ENCODE measurements around the gene WNT9A. TPM values are rescaled to one million over a fixed set of nuclear protein-coding genes. Genes with fewer than 3 reads are reported as not detected.

WNT9A gene
- total RNA-seq, 1 experiment from 2014 or later: 1.5 TPM

- H3K9me3 Mint-ChIP-seq: no peaks in the 10 kb centered on the region
- H3K27ac Mint-ChIP-seq: no peak overlapping the region
- TF ChIP-seq CREB1 (CRISPR knock-in tag; IDR thresholded peaks at IDR 0.05) (no peak), ZNF416 (CRISPR knock-in tag; IDR thresholded peaks at IDR 0.05) (no peak), ZNF219 (CRISPR knock-in tag; IDR thresholded peaks at IDR 0.05; ENCODE audit: borderline replicate concordance) (no peak), ZBTB43 (CRISPR knock-in tag; IDR thresholded peaks at IDR 0.05) (no peak)
- no peaks in the 10 kb centered on the region for H3K36me3 Mint-ChIP-seq
- CTCF ChIA-PET: interaction anchor here (1.3 to 1.6 kb wide), 2 partner anchors 12 to 57 kb away, joined by 4 to 5 read pairs; no protein-coding TSS in a partner anchor
- peaks cover 6% of the 10 kb centered on the region; the same call in 1 of the 2 replicates for H3K4me1 Mint-ChIP-seq
- POLR2A ChIA-PET: no interaction called here
- H3K4me3 Mint-ChIP-seq: no peak overlapping the region
- DNase-seq (ENCODE audit: low spot score) (peak; percentile 4), ATAC-seq (no peak)
- H3K27me3 Mint-ChIP-seq (ENCODE audit: low read depth): no peaks in the 10 kb centered on the region
Observed at GRCh38 chr1:227896710-227897655, 50.7 kb downstream of the WNT9A start.

- no peaks in the 10 kb centered on the region for H3K9me3 Mint-ChIP-seq
- TF ChIP-seq IRF1 (CRISPR knock-in tag; IDR thresholded peaks at IDR 0.05) (no peak), TEAD1 (CRISPR knock-in tag; IDR thresholded peaks at IDR 0.05) (no peak), AFF4 (CRISPR knock-in tag; IDR thresholded peaks at IDR 0.05; ENCODE audit: borderline replicate concordance) (no peak), NFYB (CRISPR knock-in tag; conservative IDR thresholded peaks at IDR 0.05; ENCODE audit: low read depth) (no peak)
- H3K27me3 Mint-ChIP-seq (ENCODE audit: low read depth): no peaks in the 10 kb centered on the region
- ChIA-PET CTCF (interaction anchor here (1.3 to 1.6 kb wide), 2 partner anchors 11 to 58 kb away, joined by 4 to 5 read pairs; no protein-coding TSS in a partner anchor), POLR2A (no interaction called here)
- peaks cover 6% of the 10 kb centered on the region; the same call in 1 of the 2 replicates for H3K4me1 Mint-ChIP-seq
- peak; percentile 38 for DNase-seq (ENCODE audit: low spot score)
- H3K27ac Mint-ChIP-seq: no peak overlapping the region
- H3K36me3 Mint-ChIP-seq: no peaks in the 10 kb centered on the region
- peak; percentile 50 for ATAC-seq
- no peak overlapping the region for H3K4me3 Mint-ChIP-seq
Observed at GRCh38 chr1:227895828-227896685, 51.7 kb downstream of the WNT9A start.

GRCh38 chr1:227894831-227895451 lies 52.8 kb downstream of the WNT9A start:
- POLR2A ChIA-PET: no interaction called here
- Mint-ChIP-seq H3K9me3 (no peaks in the 10 kb centered on the region), H3K27me3 (ENCODE audit: low read depth) (no peaks in the 10 kb centered on the region), H3K4me3 (no peak overlapping the region), H3K4me1 (peaks cover 6% of the 10 kb centered on the region; the same call in 1 of the 2 replicates), H3K27ac (no peak overlapping the region), H3K36me3 (no peaks in the 10 kb centered on the region)
- ATAC-seq (no peak), DNase-seq (ENCODE audit: low spot score) (peak; percentile 7)
- CTCF ChIA-PET: no interaction called here
- no peak for TF ChIP-seq ZNF512 (CRISPR knock-in tag; IDR thresholded peaks at IDR 0.05; ENCODE audit: borderline replicate concordance)
- no peak for TF ChIP-seq ATF6 (CRISPR knock-in tag; IDR thresholded peaks at IDR 0.05)
